GM12892 (cell line): ENCODE results near the gene CNTNAP2.

Experiments used
- POLR2A ChIP-seq: IDR thresholded peaks from 2 replicates; pipeline ENCODE4 v1.6.1; 2011; ENCODE audit warnings: low read depth, low read length, control low read depth
- POLR2AphosphoS5 ChIP-seq: IDR thresholded peaks from 2 replicates; pipeline ENCODE4 v1.6.1; 2011; ENCODE audit warnings: low read depth, low read length, control low read depth

DNA sequence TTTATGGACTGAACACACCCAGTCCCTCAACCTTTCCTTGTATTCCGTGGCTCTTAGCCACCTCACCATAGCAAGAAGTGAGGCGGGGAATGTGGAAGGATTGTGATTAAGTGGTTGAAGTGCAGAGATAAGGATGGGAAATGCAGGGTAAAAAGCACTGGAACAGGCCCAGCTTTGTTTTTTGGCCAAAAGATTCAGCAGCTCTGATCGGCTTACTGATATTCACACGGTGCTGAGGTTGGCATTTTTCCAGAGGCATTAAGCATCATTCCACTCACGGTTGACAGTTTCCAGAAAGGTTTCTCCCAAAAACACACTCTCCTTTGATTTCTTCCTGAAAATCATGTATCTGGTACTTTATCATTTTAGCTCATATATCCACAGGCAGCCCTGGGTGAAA is 544.2 kb downstream of the CNTNAP2 start:
- TF ChIP-seq POLR2A (no peak), POLR2AphosphoS5 (no peak)
